Tibial nerve (tissue), 4 donors: Measurements from ENCODE around the gene LIPC. TPM values are rescaled to one million over a fixed set of nuclear protein-coding genes. Genes with fewer than 3 reads are reported as not detected.

ENCODE experiments used
- DNase-seq, 2 donors: peaks; one replicate each; pipeline ENCODE4 v3.0.0-alpha.2; 2019; ENCODE audit warnings: low spot score in 2 of 2
- H3K27ac ChIP-seq, 4 donors: fragments of 200-600 bp; sonication (generic) in 3 of 4; one replicate each; pipeline ENCODE4 v1.5.1; 2017 to 2019; ENCODE audit warnings: mild to moderate bottlenecking in 1 of 4
- H3K27me3 ChIP-seq, 2 donors: fragments of 200-600 bp; sonication (generic) in 1 of 2; one replicate each; pipeline versions ENCODE4 v1.5.1 to v1.6.0; 2017 to 2019
- H3K36me3 ChIP-seq, 3 donors: fragments of 200-600 bp; sonication (generic); one replicate each; pipeline ENCODE4 v1.5.1; 2018 to 2019
- H3K4me1 ChIP-seq, 4 donors: fragments of 200-600 bp; sonication (generic) in 3 of 4; one replicate each; pipeline ENCODE4 v1.5.1; 2017 to 2019
- H3K4me3 ChIP-seq, 4 donors: fragments of 200-600 bp; sonication (generic) in 3 of 4; one replicate each; pipeline ENCODE4 v1.5.1; 2017 to 2019; ENCODE audit warnings: mild to moderate bottlenecking in 1 of 4, moderate library complexity in 1 of 4
- H3K9me3 ChIP-seq, 4 donors: fragments of 200-600 bp; sonication (generic) in 3 of 4; one replicate each; pipeline ENCODE4 v1.5.1; 2017 to 2019
- CTCF ChIP-seq, 5 experiments: fragments of 200-600 bp in 3 of 5; fragments of 450-650 bp in 2 of 5; sonication (generic) in 3 of 5; IDR thresholded peaks; one replicate each; pipeline ENCODE4 v1.5.1; 2016 to 2019; ENCODE audit warnings: antibody characterized with exemption in 5 of 5, mild to moderate bottlenecking in 3 of 5, moderate library complexity in 2 of 5
- EP300 ChIP-seq, 2 donors: sonication (generic); formaldehyde crosslinking; IDR thresholded peaks; one replicate each; pipeline ENCODE4 v1.6.1; 2017; ENCODE audit warnings: antibody characterized with exemption in 2 of 2, mild to moderate bottlenecking in 1 of 2
- POLR2A ChIP-seq, 2 donors: fragments of 450-650 bp; IDR thresholded peaks; one replicate each; pipeline ENCODE4 v1.6.1; 2017; ENCODE audit warnings: antibody characterized with exemption in 2 of 2, mild to moderate bottlenecking in 2 of 2, moderate library complexity in 2 of 2
- WGBS, 2 donors: methylation state at CpG; one replicate each; pipeline ENCODE4 v1.1.5; 2018; 5-methylcytosine and 5-hydroxymethylcytosine counted together
- total RNA-seq, 4 donors: library from RNA; depleted of rRNA; stranded (reverse); fragments of >200 nt; gene quantifications; one replicate each; pipeline ENCODE4 v1.1.0, GENCODE V29; 2016

The LIPC gene
- total RNA-seq, 4 donors from 2014 or later = 11.2 to 18.4 (median 14.7) TPM

GRCh38 chr15:58576657-58577056 is 144.9 kb downstream of the LIPC start:
- H3K27ac ChIP-seq = no peak overlapping the region
- H3K4me1 ChIP-seq = no peaks in the 10 kb centered on the region
- no peak overlapping the region for H3K4me3 ChIP-seq
- H3K9me3 ChIP-seq = no peaks in the 10 kb centered on the region
- H3K27me3 ChIP-seq = no peaks in the 10 kb centered on the region
- H3K36me3 ChIP-seq = no peaks in the 10 kb centered on the region
- TF ChIP-seq CTCF (IDR thresholded peaks at IDR 0.05) = no peak
- TF ChIP-seq POLR2A (IDR thresholded peaks at IDR 0.05) = no peak
- no peak for TF ChIP-seq EP300 (IDR thresholded peaks at IDR 0.05)
- no peak for DNase-seq

GRCh38 chr15:58582160-58582559 is 150.4 kb downstream of the LIPC start:
- WGBS, 2 donors = 75% methylated on average over 3 of the region's 3 CpGs

GRCh38 chr15:58583171-58583908 is 151.5 kb downstream of the LIPC start:
- DNase-seq = no peak
- H3K9me3 ChIP-seq = peaks cover 0 to 4% (median 0%) of the 10 kb centered on the region in 4 donors
- H3K36me3 ChIP-seq = no peaks in the 10 kb centered on the region
- TF ChIP-seq EP300 (IDR thresholded peaks at IDR 0.05) = peak in 1 of 2 donors; percentile 42
- TF ChIP-seq POLR2A (IDR thresholded peaks at IDR 0.05) = no peak
- H3K4me3 ChIP-seq = no peak overlapping the region
- H3K27me3 ChIP-seq = no peaks in the 10 kb centered on the region
- 66 to 68% methylated on average over 3 of the region's 3 CpGs for WGBS, 2 donors
- no peaks in the 10 kb centered on the region for H3K4me1 ChIP-seq
- no peak overlapping the region for H3K27ac ChIP-seq

More at GRCh38 chr15:58582160-58582559, 150.4 kb downstream of the LIPC start:
- no peaks in the 10 kb centered on the region for H3K27me3 ChIP-seq
- no peaks in the 10 kb centered on the region for H3K4me1 ChIP-seq
- H3K27ac ChIP-seq = no peak overlapping the region
- no peak for TF ChIP-seq CTCF (IDR thresholded peaks at IDR 0.05)
- no peak for TF ChIP-seq POLR2A (IDR thresholded peaks at IDR 0.05)
- no peak for TF ChIP-seq EP300 (IDR thresholded peaks at IDR 0.05)
- H3K36me3 ChIP-seq = no peaks in the 10 kb centered on the region
- H3K4me3 ChIP-seq = no peak overlapping the region
- no peak for DNase-seq
- peaks cover 0 to 4% (median 0%) of the 10 kb centered on the region in 4 donors for H3K9me3 ChIP-seq

- Histone ChIP-seq H3K4me3 (no peak overlapping the region), H3K27ac (no peak overlapping the region), H3K27me3 (no peaks in the 10 kb centered on the region), H3K4me1 (no peaks in the 10 kb centered on the region), H3K9me3 (peaks cover 0 to 4% (median 0%) of the 10 kb centered on the region in 4 donors), H3K36me3 (no peaks in the 10 kb centered on the region)
- no peak for TF ChIP-seq EP300 (IDR thresholded peaks at IDR 0.05)
- TF ChIP-seq POLR2A (IDR thresholded peaks at IDR 0.05) = no peak
- no peak for TF ChIP-seq CTCF (IDR thresholded peaks at IDR 0.05)
- no peak for DNase-seq
- WGBS, 2 donors = 75 to 81% methylated on average over 6 of the region's 6 CpGs
These were observed 153.1 kb downstream of the LIPC start for GRCh38 chr15:58584789-58585461.

GRCh38 chr15:58585693-58586443 is 154.1 kb downstream of the LIPC start:
- TF ChIP-seq EP300 (IDR thresholded peaks at IDR 0.05) (no peak), POLR2A (IDR thresholded peaks at IDR 0.05) (no peak), CTCF (IDR thresholded peaks at IDR 0.05) (no peak)
- Histone ChIP-seq H3K27me3 (no peaks in the 10 kb centered on the region), H3K4me1 (no peaks in the 10 kb centered on the region), H3K27ac (no peak overlapping the region), H3K9me3 (peaks cover 0 to 4% (median 0%) of the 10 kb centered on the region in 4 donors), H3K4me3 (no peak overlapping the region), H3K36me3 (no peaks in the 10 kb centered on the region)
- WGBS, 2 donors = 80 to 93% methylated on average over 5 of the region's 5 CpGs
- no peak for DNase-seq
